ENCODE measurements around the gene TMIE.

DNA sequence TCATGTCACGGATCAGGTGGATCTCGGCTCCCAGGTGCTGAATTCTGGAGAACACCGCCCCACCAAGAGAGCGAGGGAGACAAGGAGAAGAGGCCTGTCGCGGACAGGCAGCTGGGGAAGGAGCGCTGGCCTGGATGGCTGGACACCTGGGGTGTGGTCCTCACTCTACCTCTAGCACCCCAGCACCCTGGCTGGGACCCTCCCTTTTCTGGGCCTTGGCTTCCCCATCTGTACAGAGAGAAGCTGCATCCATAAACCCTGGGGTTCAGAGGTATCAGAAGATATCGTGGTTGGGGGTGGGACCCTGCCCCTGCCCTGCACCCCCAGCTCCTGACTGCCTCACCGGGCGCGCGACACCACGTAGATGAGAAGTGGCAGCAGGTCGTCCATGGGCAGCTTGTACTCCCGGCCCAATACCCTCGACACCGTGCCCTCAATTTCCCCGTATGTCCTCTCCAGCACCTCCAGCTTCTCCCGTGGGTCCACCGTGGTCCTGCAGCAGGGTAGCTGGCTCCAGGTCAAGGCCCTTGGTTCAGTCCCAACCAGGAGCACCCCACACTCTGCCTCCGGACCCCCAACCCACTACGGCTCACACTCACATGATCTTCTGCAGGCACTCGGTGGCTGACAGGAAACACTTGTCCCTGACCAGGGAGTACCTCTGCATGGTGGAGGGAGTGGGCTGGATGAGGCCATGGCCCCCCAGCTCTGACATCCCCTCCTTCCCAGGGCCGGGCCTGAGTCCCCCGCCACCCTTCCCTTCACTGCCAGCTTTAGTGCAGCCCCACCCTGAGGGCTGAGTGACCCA is 29.4 kb upstream of the TMIE start:
- TF ChIP-seq, protein P1, sequence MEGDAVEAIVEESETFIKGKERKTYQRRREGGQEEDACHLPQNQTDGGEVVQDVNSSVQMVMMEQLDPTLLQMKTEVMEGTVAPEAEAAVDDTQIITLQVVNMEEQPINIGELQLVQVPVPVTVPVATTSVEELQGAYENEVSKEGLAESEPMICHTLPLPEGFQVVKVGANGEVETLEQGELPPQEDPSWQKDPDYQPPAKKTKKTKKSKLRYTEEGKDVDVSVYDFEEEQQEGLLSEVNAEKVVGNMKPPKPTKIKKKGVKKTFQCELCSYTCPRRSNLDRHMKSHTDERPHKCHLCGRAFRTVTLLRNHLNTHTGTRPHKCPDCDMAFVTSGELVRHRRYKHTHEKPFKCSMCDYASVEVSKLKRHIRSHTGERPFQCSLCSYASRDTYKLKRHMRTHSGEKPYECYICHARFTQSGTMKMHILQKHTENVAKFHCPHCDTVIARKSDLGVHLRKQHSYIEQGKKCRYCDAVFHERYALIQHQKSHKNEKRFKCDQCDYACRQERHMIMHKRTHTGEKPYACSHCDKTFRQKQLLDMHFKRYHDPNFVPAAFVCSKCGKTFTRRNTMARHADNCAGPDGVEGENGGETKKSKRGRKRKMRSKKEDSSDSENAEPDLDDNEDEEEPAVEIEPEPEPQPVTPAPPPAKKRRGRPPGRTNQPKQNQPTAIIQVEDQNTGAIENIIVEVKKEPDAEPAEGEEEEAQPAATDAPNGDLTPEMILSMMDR (conservative IDR thresholded peaks at IDR 0.05), result no peak
- TF ChIP-seq ZFX (IDR thresholded peaks at IDR 0.05), result no peak

Measured in C4-2B (cell line).